Neuronal stem cell (in vitro differentiated cells): Measurements from ENCODE around the gene SMIM5.
"Not testable (repeated sequence)": the region's sequence is repeated elsewhere in the genome, so short reads cannot be mapped to it uniquely, and the experiment has no call there.

Experiments used
- DNase-seq: peaks from one replicate; pipeline ENCODE4 v3.0.0-alpha.2; 2013; ENCODE audit warnings: low spot score
- H2AFZ ChIP-seq: one replicate; pipeline ENCODE4 v1.6.1; 2013; ENCODE audit warnings: mild to moderate bottlenecking, low read length, inconsistent platforms
- H2AK5ac ChIP-seq: 2 replicates; pipeline ENCODE4 v1.6.1; 2013; ENCODE audit warnings: low read depth, mild to moderate bottlenecking, inconsistent platforms, low read length, moderate library complexity, mixed read lengths
- H2BK120ac ChIP-seq: 2 replicates; pipeline ENCODE4 v1.6.1; 2013; ENCODE audit warnings: low read depth, mild to moderate bottlenecking, inconsistent platforms, low read length, moderate library complexity, mixed read lengths
- H2BK12ac ChIP-seq: one replicate; pipeline ENCODE4 v1.6.1; 2013; ENCODE audit warnings: low read length, inconsistent platforms
- H2BK15ac ChIP-seq: 2 replicates; pipeline ENCODE4 v1.6.1; 2013; ENCODE audit warnings: mild to moderate bottlenecking, low read length, inconsistent platforms, mixed read lengths
- H2BK5ac ChIP-seq: one replicate; pipeline ENCODE4 v1.6.1; 2013; ENCODE audit warnings: inconsistent platforms, mild to moderate bottlenecking, low read length, moderate library complexity
- H3K14ac ChIP-seq: one replicate; pipeline ENCODE4 v1.6.1; 2013; ENCODE audit warnings: low read length, inconsistent platforms
- H3K18ac ChIP-seq: 2 replicates; pipeline ENCODE4 v1.6.1; 2013; ENCODE audit warnings: low read length, inconsistent platforms
- H3K23ac ChIP-seq: 2 replicates; pipeline ENCODE4 v1.6.1; 2013; ENCODE audit warnings: low read depth, mild to moderate bottlenecking, mixed read lengths, low read length, inconsistent platforms; ENCODE audit not compliant: poor library complexity
- H3K27ac ChIP-seq: replicated peaks from 3 replicates; pipeline ENCODE4 v1.5.1; 2013; ENCODE audit warnings: low read length, inconsistent platforms
- H3K27me3 ChIP-seq, 3 experiments: 2 replicates each; pipeline ENCODE4 v1.6.1; 2013; ENCODE audit warnings: low read length in 3 of 3, mild to moderate bottlenecking in 2 of 3, inconsistent platforms in 1 of 3, low read depth in 1 of 3, mixed read lengths in 1 of 3, moderate library complexity in 1 of 3; ENCODE audit not compliant: control insufficient read depth in 3 of 3, insufficient read depth in 3 of 3
- H3K36me3 ChIP-seq, 2 donors: replicated peaks in 1 of 2; 2 replicates each; pipeline ENCODE4 v1.6.1; 2013; ENCODE audit warnings: low read length in 2 of 2; ENCODE audit not compliant: control insufficient read depth in 2 of 2, insufficient read depth in 2 of 2
- H3K4ac ChIP-seq: 2 replicates; pipeline ENCODE4 v1.6.1; 2013; ENCODE audit warnings: inconsistent platforms, mild to moderate bottlenecking, low read length, moderate library complexity
- H3K4me1 ChIP-seq, 2 donors: 1 replicate in 1 of 2; 2 replicates in 1 of 2; pipeline ENCODE4 v1.6.1; 2013; ENCODE audit warnings: low read length in 2 of 2, low read depth in 1 of 2; ENCODE audit not compliant: control insufficient read depth in 2 of 2, insufficient read depth in 1 of 2
- H3K4me2 ChIP-seq: one replicate; pipeline ENCODE4 v1.6.1; 2013; ENCODE audit warnings: mild to moderate bottlenecking, low read length, inconsistent platforms; ENCODE audit not compliant: insufficient read depth, poor library complexity, severe bottlenecking
- H3K4me3 ChIP-seq, 2 donors: 2 replicates each; pipeline ENCODE4 v1.5.1; 2013; ENCODE audit warnings: low read length in 2 of 2, mild to moderate bottlenecking in 2 of 2, inconsistent platforms in 1 of 2, moderate library complexity in 1 of 2
- H3K79me1 ChIP-seq: one replicate; pipeline ENCODE4 v1.6.1; 2013; ENCODE audit warnings: low read depth, mild to moderate bottlenecking, inconsistent platforms, low read length, moderate library complexity
- H3K9ac ChIP-seq: one replicate; pipeline ENCODE4 v1.6.1; 2013; ENCODE audit warnings: mild to moderate bottlenecking, low read depth, low read length, inconsistent platforms; ENCODE audit not compliant: poor library complexity
- H3K9me3 ChIP-seq, 2 donors: replicated peaks in 1 of 2; 2 replicates each; pipeline versions ENCODE3 to v1.6.1; 2013; ENCODE audit warnings: low read length in 2 of 2, mild to moderate bottlenecking in 2 of 2, inconsistent platforms in 1 of 2, low read depth in 1 of 2, mixed read lengths in 1 of 2, moderate library complexity in 1 of 2; ENCODE audit not compliant: control insufficient read depth in 2 of 2, insufficient read depth in 1 of 2
- H4K8ac ChIP-seq: one replicate; pipeline ENCODE4 v1.6.1; 2013; ENCODE audit warnings: low read depth, mild to moderate bottlenecking, inconsistent platforms, low read length, moderate library complexity
- H4K91ac ChIP-seq: one replicate; pipeline ENCODE4 v1.6.1; 2013; ENCODE audit warnings: low read length, low read depth, mild to moderate bottlenecking, inconsistent platforms; ENCODE audit not compliant: poor library complexity
- WGBS, 2 donors: extraction: QIAGEN DNeasy Blood & Tissue Kit; methylation state at CpG; one replicate each; pipeline ENCODE4 v1.1.7; 2013; ENCODE audit warnings: missing lambda C conversion rate in 2 of 2, mixed read lengths in 1 of 2; ENCODE audit not compliant: insufficient read length in 2 of 2, insufficient replicate concordance in 1 of 2; ENCODE audit errors: extremely low coverage in 2 of 2; 5-methylcytosine and 5-hydroxymethylcytosine counted together

SMIM5 gene

GRCh38 chr17:75590849-75591721, 42.1 kb upstream of the SMIM5 start:
- no peak overlapping the region for H3K4me2 ChIP-seq
- H2BK12ac ChIP-seq, result peak overlapping the region; percentile 1
- no peak for DNase-seq
- H3K36me3 ChIP-seq, result no peaks in the 10 kb centered on the region
- H4K8ac ChIP-seq, result no peak overlapping the region
- H3K79me1 ChIP-seq, result peaks cover 5% of the 10 kb centered on the region
- H3K9me3 ChIP-seq, result peaks cover 0 to 5% of the 10 kb centered on the region in 2 donors
- H3K23ac ChIP-seq, result peak overlapping the region; percentile 43
- no peak overlapping the region for H3K9ac ChIP-seq
- no peak overlapping the region for H3K4me3 ChIP-seq
- H2AK5ac ChIP-seq, result peak overlapping the region; percentile 84
- no peak overlapping the region for H4K91ac ChIP-seq
- H2BK5ac ChIP-seq, result peak overlapping the region; percentile 66
- no CpG with 5 or more reads among the region's 12 CpGs for WGBS, 2 donors
- H3K18ac ChIP-seq, result no peak overlapping the region
- peaks cover 0 to 53% (median 21%) of the 10 kb centered on the region in 3 experiments for H3K27me3 ChIP-seq
- no peak overlapping the region for H3K14ac ChIP-seq
- H2AFZ ChIP-seq, result no peak overlapping the region
- peak overlapping the region; percentile 83 for H2BK15ac ChIP-seq
- no peak overlapping the region for H3K4ac ChIP-seq
- peaks cover 0 to 6% of the 10 kb centered on the region in 2 donors for H3K4me1 ChIP-seq
- no peak overlapping the region for H2BK120ac ChIP-seq
- no peak overlapping the region for H3K27ac ChIP-seq

- no peak overlapping the region for H3K4ac ChIP-seq
- H3K14ac ChIP-seq, result no peak overlapping the region
- no peak overlapping the region for H4K8ac ChIP-seq
- H3K4me3 ChIP-seq, result peak overlapping the region in 1 of 2 donors; percentile 27
- H2BK15ac ChIP-seq, result no peak overlapping the region
- H3K27ac ChIP-seq, result no peak overlapping the region
- H2BK12ac ChIP-seq, result peak overlapping the region; percentile 1
- DNase-seq, result no peak
- peaks cover 0 to 49% (median 21%) of the 10 kb centered on the region in 3 experiments for H3K27me3 ChIP-seq
- no peak overlapping the region for H3K9ac ChIP-seq
- H3K18ac ChIP-seq, result peak overlapping the region; percentile 20
- H4K91ac ChIP-seq, result no peak overlapping the region
- peaks cover 0 to 6% of the 10 kb centered on the region in 2 donors for H3K4me1 ChIP-seq
- no peak overlapping the region for H3K4me2 ChIP-seq
- H3K79me1 ChIP-seq, result peaks cover 5% of the 10 kb centered on the region
- no peak overlapping the region for H2AFZ ChIP-seq
- H3K23ac ChIP-seq, result no peak overlapping the region
- WGBS, 2 donors, result no CpG with 5 or more reads among the region's 7 CpGs
- H2AK5ac ChIP-seq, result peak overlapping the region; percentile 61
- no peaks in the 10 kb centered on the region for H3K9me3 ChIP-seq
- H3K36me3 ChIP-seq, result no peaks in the 10 kb centered on the region
- H2BK5ac ChIP-seq, result peak overlapping the region; percentile 66
- no peak overlapping the region for H2BK120ac ChIP-seq
Measured at GRCh38 chr17:75591722-75592302, 41.4 kb upstream of the SMIM5 start.

GRCh38 chr17:75592348-75593020, 40.8 kb upstream of the SMIM5 start:
- Histone ChIP-seq H3K4me1 (peaks cover 0 to 4% of the 10 kb centered on the region in 2 donors), H2BK15ac (no peak overlapping the region), H3K14ac (peak overlapping the region; percentile 38), H3K23ac (peak overlapping the region; percentile 55), H3K79me1 (peaks cover 5% of the 10 kb centered on the region), H2BK5ac (no peak overlapping the region), H3K9me3 (no peaks in the 10 kb centered on the region), H2AFZ (no peak overlapping the region), H3K4me2 (no peak overlapping the region), H2BK120ac (no peak overlapping the region), H4K8ac (peak overlapping the region; percentile 17), H2BK12ac (peak overlapping the region; percentile 22), H4K91ac (no peak overlapping the region), H3K4me3 (no peak overlapping the region), H3K18ac (no peak overlapping the region), H3K27me3 (peaks cover 0 to 48% (median 17%) of the 10 kb centered on the region in 3 experiments), H2AK5ac (peak overlapping the region; percentile 96), H3K27ac (no peak overlapping the region), H3K9ac (no peak overlapping the region), H3K4ac (no peak overlapping the region), H3K36me3 (no peaks in the 10 kb centered on the region)
- DNase-seq, result no peak
- no CpG with 5 or more reads among the region's 17 CpGs for WGBS, 2 donors

GRCh38 chr17:75593430-75593829, 39.8 kb upstream of the SMIM5 start:
- H3K4ac ChIP-seq, H3K18ac ChIP-seq, H3K4me1 ChIP-seq, H3K23ac ChIP-seq, H2BK5ac ChIP-seq, H4K8ac ChIP-seq, H3K4me2 ChIP-seq, H3K9ac ChIP-seq, H3K4me3 ChIP-seq, H2AK5ac ChIP-seq, H3K9me3 ChIP-seq, H3K36me3 ChIP-seq, H2AFZ ChIP-seq, DNase-seq, H3K79me1 ChIP-seq, H2BK15ac ChIP-seq, H3K14ac ChIP-seq, H2BK120ac ChIP-seq, H3K27ac ChIP-seq, H4K91ac ChIP-seq, H2BK12ac ChIP-seq: not testable (repeated sequence)
- peaks cover 0 to 38% (median 8%) of the 10 kb centered on the region in 3 experiments for H3K27me3 ChIP-seq
- WGBS, 2 donors, result no CpG with 5 or more reads among the region's 9 CpGs
